HEK293T (cell line): Measurements from ENCODE around the gene TMCC3.

ENCODE experiments used
- CTCF ChIA-PET: fragments of 350-600 bp; formaldehyde crosslinking; extraction: SDS; loops from one replicate; lab custom pipeline; 2021; ENCODE audit warnings: antibody characterized with exemption, inconsistent platforms; lab: Yijun Ruan, JAX
- POLR2A ChIA-PET: fragments of 350-600 bp; formaldehyde crosslinking; extraction: SDS; loops from one replicate; lab custom pipeline; 2020; ENCODE audit warnings: antibody characterized with exemption, inconsistent platforms; lab: Yijun Ruan, JAX
- DNase-seq: peaks from one replicate; pipeline ENCODE4 v3.0.0; 2012; ENCODE audit warnings: mixed read lengths; ENCODE audit errors: extremely low spot score
- ARNT ChIP-seq: fragments of 450-650 bp; IDR thresholded peaks from 2 replicates; pipeline ENCODE4 v1.6.1; 2017; ENCODE audit warnings: mild to moderate bottlenecking
- BHLHE40 ChIP-seq: fragments of 450-650 bp; IDR thresholded peaks from 2 replicates; pipeline ENCODE4 v1.6.1; 2016; ENCODE audit warnings: mild to moderate bottlenecking, moderate library complexity, borderline replicate concordance
- CTBP1 ChIP-seq: fragments of 450-650 bp; IDR thresholded peaks from 2 replicates; pipeline ENCODE4 v1.6.1; 2016; ENCODE audit warnings: borderline replicate concordance
- ELF4 ChIP-seq: fragments of 450-650 bp; IDR thresholded peaks from 2 replicates; pipeline ENCODE4 v1.6.1; 2017; ENCODE audit warnings: antibody characterized with exemption
- FOXA1 ChIP-seq: fragments of 450-650 bp; IDR thresholded peaks from 2 replicates; pipeline ENCODE4 v1.6.1; 2016; ENCODE audit warnings: mild to moderate bottlenecking
- FOXK2 ChIP-seq: fragments of 450-650 bp; IDR thresholded peaks from 2 replicates; pipeline ENCODE4 v1.6.1; 2016; ENCODE audit warnings: mild to moderate bottlenecking
- FOXM1 ChIP-seq: fragments of 450-650 bp; IDR thresholded peaks from 2 replicates; pipeline ENCODE4 v1.6.1; 2017; ENCODE audit warnings: mild to moderate bottlenecking, borderline replicate concordance
- HDGF ChIP-seq: fragments of 450-650 bp; IDR thresholded peaks from 2 replicates; pipeline ENCODE4 v1.6.1; 2017; ENCODE audit warnings: antibody characterized with exemption, borderline replicate concordance
- L3MBTL2 ChIP-seq: fragments of 450-650 bp; conservative IDR thresholded peaks from 2 replicates; pipeline ENCODE4 v1.6.1; 2016; ENCODE audit warnings: mild to moderate bottlenecking
- LEF1 ChIP-seq: fragments of 450-650 bp; IDR thresholded peaks from 2 replicates; pipeline ENCODE4 v1.6.1; 2017; ENCODE audit warnings: mild to moderate bottlenecking, borderline replicate concordance
- NFRKB ChIP-seq: fragments of 450-650 bp; IDR thresholded peaks from 2 replicates; pipeline ENCODE4 v1.6.1; 2016; ENCODE audit warnings: mild to moderate bottlenecking, moderate library complexity
- PKNOX1 ChIP-seq: fragments of 450-650 bp; IDR thresholded peaks from 2 replicates; pipeline ENCODE4 v1.6.1; 2016
- SP1 ChIP-seq: fragments of 450-650 bp; IDR thresholded peaks from 2 replicates; pipeline ENCODE4 v1.6.1; 2017
- SUZ12 ChIP-seq: fragments of 450-650 bp; IDR thresholded peaks from 2 replicates; pipeline ENCODE4 v1.6.1; 2016; ENCODE audit warnings: mild to moderate bottlenecking
- TARDBP ChIP-seq: fragments of 450-650 bp; IDR thresholded peaks from 2 replicates; pipeline ENCODE4 v1.6.1; 2016
- ZNF384 ChIP-seq: fragments of 450-650 bp; IDR thresholded peaks from 2 replicates; pipeline ENCODE4 v1.6.1; 2016

TMCC3 gene

DNA sequence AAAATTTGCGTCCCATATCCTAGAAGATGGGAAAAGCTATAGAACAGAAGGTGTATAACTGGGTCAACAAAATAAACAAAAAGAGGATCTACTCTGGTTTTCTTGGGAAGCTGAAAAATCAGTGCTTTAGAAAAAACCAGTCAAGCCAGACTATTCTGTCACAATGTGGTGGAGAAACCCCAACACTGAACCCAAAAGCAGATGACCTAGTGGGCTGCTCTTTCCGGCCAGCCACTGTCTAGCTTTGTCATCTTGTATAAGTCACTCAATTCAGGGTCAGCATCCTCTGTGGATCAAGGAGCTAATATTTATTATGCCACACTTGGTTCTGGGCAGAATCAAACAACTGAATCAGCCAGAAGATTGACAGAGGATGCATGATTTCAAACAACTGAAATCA lies 26.6 kb upstream of the TMCC3 start:
- no peak for TF ChIP-seq ARNT

GRCh38 chr12:94676031-94676641 lies 25.8 kb upstream of the TMCC3 start:
- TF ChIP-seq ARNT (no peak), FOXM1 (no peak), SP1 (no peak), ZNF384 (no peak), FOXK2 (no peak), BHLHE40 (no peak), CTBP1 (no peak)
- POLR2A ChIA-PET: no interaction called here
- no peak for DNase-seq
- CTCF ChIA-PET: no interaction called here

More for the DNA sequence above, 26.6 kb upstream of the TMCC3 start:
- no peak for DNase-seq
- ChIA-PET POLR2A (no interaction called here), CTCF (no interaction called here)

- TF ChIP-seq NFRKB (no peak), TARDBP (no peak), FOXK2 (no peak), BHLHE40 (no peak), CTBP1 (no peak), SP1 (no peak), PKNOX1 (no peak), HDGF (no peak), ARNT (no peak), FOXA1 (no peak), ZNF384 (no peak), LEF1 (no peak), SUZ12 (no peak), L3MBTL2 (no peak)
- ChIA-PET POLR2A (no interaction called here), CTCF (no interaction called here)
- no peak for DNase-seq
Measured at GRCh38 chr12:94674835-94675234, 24.5 kb upstream of the TMCC3 start.

DNA sequence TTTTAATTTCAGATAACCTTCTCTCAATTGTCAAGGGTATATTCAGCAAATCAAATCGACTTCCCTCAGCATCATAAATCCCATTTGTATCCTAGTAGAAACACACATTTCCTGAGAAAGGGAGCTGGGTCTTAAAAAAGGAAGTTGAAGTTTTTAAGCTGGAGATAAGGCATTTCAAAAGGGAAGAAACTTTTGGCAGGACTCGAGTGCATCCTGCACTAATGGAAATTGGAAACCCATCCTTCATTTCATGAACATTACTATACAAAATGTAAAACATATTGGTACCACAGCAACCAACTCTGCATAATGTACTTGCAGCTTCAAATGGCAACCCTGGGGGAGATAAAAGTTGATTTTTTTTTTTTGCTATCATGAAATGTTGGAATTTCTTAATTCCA lies 23.7 kb upstream of the TMCC3 start:
- DNase-seq: no peak
- ChIA-PET CTCF (no interaction called here), POLR2A (no interaction called here)
- TF ChIP-seq SUZ12 (no peak), FOXK2 (no peak), ARNT (no peak)

GRCh38 chr12:94673496-94673895 lies 23.1 kb upstream of the TMCC3 start:
- no peak for TF ChIP-seq FOXA1
- TF ChIP-seq ARNT: no peak
- TF ChIP-seq ZNF384: no peak
- TF ChIP-seq PKNOX1: no peak
- no peak for TF ChIP-seq ELF4
- TF ChIP-seq BHLHE40: no peak
- TF ChIP-seq CTBP1: no peak
- TF ChIP-seq L3MBTL2: no peak
- TF ChIP-seq LEF1: no peak
- no peak for TF ChIP-seq HDGF
- TF ChIP-seq FOXK2: no peak
- no peak for TF ChIP-seq SUZ12
- no peak for TF ChIP-seq TARDBP
- no peak for DNase-seq
- ChIA-PET CTCF (no interaction called here), POLR2A (no interaction called here)

DNA sequence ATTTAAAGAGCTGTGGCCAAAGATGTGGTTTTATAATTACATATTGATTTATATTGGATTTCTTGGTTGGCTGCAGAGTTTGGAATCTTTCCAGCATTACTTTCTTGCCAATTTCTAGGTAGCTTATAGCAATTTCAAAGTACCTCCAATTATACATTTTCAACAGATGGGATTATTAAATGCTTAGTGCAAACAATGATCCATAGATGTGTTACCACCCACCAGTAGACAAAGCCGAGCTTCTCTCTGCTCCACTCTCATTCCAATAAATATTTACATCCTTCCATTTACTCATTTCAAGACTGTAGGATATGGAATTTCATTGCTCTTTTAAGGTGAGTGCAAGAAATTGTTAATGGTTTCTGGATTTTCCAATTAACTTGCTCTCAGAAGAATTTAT lies 21.6 kb upstream of the TMCC3 start:
- TF ChIP-seq SUZ12 (no peak), LEF1 (no peak), SP1 (no peak), L3MBTL2 (no peak), FOXM1 (no peak), NFRKB (no peak), PKNOX1 (no peak), BHLHE40 (no peak), ARNT (no peak), HDGF (no peak), TARDBP (no peak), ELF4 (no peak), CTBP1 (no peak)
- no peak for DNase-seq
- CTCF ChIA-PET: no interaction called here
- POLR2A ChIA-PET: no interaction called here

GRCh38 chr12:94670898-94671297 lies 20.5 kb upstream of the TMCC3 start:
- ChIA-PET CTCF (no interaction called here), POLR2A (no interaction called here)
- no peak for DNase-seq
- TF ChIP-seq BHLHE40 (no peak), LEF1 (no peak)

DNA sequence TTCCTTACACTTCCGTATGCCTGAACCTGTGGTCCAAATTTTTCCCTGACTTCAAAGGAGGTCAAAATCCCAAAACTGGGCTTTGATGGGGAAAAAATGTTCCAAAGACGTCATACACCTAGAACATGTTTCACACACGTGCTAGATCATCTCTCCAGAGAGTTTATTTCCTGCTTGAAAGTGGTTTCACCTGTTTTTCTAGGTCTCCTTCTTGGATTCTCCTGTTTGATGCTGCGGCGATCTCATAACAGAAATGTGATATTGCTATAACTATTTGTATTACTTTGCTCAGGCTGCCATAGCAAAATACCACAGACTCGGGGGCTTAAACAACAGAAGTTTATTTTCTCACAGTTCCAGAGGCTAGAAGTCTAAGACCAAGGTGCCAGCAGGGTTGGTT lies 19.7 kb upstream of the TMCC3 start:
- POLR2A ChIA-PET: no interaction called here
- TF ChIP-seq FOXK2 (no peak), ARNT (no peak), SUZ12 (no peak), SP1 (no peak), TARDBP (no peak), NFRKB (no peak), L3MBTL2 (no peak), CTBP1 (no peak), BHLHE40 (no peak), HDGF (no peak), ELF4 (no peak), ZNF384 (no peak), FOXM1 (no peak), LEF1 (no peak), FOXA1 (no peak), PKNOX1 (no peak)
- no peak for DNase-seq
- CTCF ChIA-PET: interaction anchor here (0.6 to 0.7 kb wide), 2 partner anchors 32 to 1913 kb away, joined by 5 to 6 read pairs; no protein-coding TSS in a partner anchor
